IPS-15b (cell line): ENCODE results near the gene ATP11A.

Experiments used
- H3K27me3 ChIP-seq: one replicate; pipeline ENCODE4 v1.6.1; 2013; ENCODE audit warnings: low read length; ENCODE audit not compliant: control insufficient read depth, insufficient read depth
- H3K36me3 ChIP-seq: one replicate; pipeline ENCODE4 v1.6.1; 2013; ENCODE audit warnings: low read length; ENCODE audit not compliant: control insufficient read depth, insufficient read depth
- H3K4me1 ChIP-seq: one replicate; pipeline ENCODE4 v1.6.1; 2013; ENCODE audit warnings: mild to moderate bottlenecking, low read length; ENCODE audit not compliant: control insufficient read depth, insufficient read depth
- H3K4me3 ChIP-seq: one replicate; pipeline ENCODE4 v1.5.1; 2013; ENCODE audit warnings: low read depth, low read length
- H3K9ac ChIP-seq: one replicate; pipeline ENCODE4 v1.6.1; 2013; ENCODE audit warnings: low read depth, mild to moderate bottlenecking, low read length
- H3K9me3 ChIP-seq: one replicate; pipeline ENCODE4 v1.6.1; 2013; ENCODE audit warnings: mild to moderate bottlenecking, low read length; ENCODE audit not compliant: control insufficient read depth, insufficient read depth

The ATP11A gene

DNA sequence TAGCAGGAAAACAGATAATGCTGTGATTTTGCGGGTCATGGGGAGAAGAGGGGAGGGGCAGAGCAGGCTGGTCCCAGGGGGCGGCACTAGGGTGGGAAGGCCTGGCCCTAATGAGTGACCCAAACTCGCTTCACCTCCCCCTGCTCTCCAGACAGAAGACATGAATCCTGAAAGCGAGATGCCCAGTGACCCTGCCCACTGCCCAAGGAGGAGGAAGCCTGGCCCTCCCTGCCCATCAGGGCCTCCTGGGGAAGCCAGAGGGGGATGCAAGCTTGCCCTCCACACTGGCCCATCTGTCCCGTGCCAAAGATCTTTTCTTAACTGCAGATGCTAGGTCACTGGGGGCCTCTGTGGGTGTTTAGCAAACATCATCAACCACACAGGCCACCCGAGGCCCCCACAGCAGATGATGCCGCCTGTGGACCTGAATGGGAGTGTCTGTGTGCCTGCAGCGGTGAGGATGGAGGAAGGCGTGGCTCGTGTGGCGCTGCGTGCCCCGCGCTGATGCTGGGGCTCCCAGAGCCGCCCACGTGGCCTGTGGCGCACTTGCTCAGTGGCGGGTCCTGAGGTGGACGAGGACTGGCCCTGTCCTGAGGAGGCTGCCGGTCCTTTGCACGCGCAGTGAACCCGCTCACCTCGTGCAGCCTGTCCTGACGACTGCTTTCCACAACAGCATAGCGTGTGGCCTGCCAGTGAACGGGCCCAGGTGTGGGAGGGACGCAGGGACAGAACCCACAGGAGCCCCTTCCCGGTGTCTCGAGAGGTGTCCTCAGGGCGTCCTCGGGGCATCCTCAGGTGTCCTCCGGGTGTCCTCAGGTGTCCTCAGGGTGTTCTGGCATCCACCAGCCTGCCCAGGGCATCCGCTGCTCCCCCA lies 198.6 kb downstream of the ATP11A start:
- H3K4me3 ChIP-seq, result no peak overlapping the region
- H3K4me1 ChIP-seq, result peaks cover 16% of the 10 kb centered on the region
- H3K36me3 ChIP-seq, result peaks cover 8% of the 10 kb centered on the region
- no peak overlapping the region for H3K9ac ChIP-seq
- no peaks in the 10 kb centered on the region for H3K9me3 ChIP-seq
- H3K27me3 ChIP-seq, result peaks cover 8% of the 10 kb centered on the region

DNA sequence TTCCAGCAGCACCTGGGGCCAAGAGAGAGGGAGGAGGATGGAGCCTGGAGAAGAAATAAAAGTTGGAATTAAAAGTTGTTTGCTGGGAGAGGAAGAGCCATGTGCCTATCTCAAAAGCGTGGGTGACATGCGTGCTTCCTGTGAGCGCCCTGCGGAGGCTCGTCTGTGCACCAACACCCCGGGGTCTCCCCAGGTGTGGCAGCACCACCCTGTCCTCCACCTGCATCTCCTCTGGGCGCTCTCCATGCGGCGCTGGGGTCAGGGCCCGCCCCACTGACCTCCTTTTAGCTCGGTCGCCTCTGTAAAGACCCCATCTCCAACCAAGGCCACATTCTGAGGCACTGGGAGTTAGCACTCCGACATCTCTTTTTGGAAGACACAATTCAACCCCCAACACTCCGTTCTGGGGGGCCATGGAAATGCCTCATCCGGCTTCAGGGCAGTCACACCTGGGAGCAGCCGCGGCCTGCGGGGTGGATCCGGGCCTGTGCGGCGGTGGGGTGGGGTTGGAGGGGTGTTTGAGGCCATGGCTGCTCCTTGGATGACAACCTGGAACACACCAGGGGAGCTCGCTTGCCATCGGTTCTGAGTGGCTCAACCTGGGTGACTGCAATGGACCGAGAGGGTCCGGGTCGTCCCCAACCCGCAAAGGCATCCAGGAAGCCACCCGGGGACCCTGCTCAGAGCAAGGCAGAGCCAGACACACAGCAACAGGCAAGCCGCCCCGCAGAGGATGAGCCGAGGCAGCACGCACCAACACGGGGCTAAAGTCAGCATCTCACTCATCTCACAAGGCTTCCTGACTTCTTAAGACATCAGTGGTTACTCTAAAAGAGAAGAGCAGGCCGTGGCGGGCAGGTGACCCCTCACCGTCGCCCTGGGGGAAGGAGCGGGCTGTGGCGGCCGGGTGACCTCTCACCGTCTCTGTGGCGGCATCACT lies 199.8 kb downstream of the ATP11A start:
- Histone ChIP-seq H3K4me1 (peaks cover 17% of the 10 kb centered on the region), H3K4me3 (no peak overlapping the region), H3K36me3 (peaks cover 8% of the 10 kb centered on the region), H3K27me3 (peaks cover 8% of the 10 kb centered on the region), H3K9me3 (no peaks in the 10 kb centered on the region), H3K9ac (no peak overlapping the region)

DNA sequence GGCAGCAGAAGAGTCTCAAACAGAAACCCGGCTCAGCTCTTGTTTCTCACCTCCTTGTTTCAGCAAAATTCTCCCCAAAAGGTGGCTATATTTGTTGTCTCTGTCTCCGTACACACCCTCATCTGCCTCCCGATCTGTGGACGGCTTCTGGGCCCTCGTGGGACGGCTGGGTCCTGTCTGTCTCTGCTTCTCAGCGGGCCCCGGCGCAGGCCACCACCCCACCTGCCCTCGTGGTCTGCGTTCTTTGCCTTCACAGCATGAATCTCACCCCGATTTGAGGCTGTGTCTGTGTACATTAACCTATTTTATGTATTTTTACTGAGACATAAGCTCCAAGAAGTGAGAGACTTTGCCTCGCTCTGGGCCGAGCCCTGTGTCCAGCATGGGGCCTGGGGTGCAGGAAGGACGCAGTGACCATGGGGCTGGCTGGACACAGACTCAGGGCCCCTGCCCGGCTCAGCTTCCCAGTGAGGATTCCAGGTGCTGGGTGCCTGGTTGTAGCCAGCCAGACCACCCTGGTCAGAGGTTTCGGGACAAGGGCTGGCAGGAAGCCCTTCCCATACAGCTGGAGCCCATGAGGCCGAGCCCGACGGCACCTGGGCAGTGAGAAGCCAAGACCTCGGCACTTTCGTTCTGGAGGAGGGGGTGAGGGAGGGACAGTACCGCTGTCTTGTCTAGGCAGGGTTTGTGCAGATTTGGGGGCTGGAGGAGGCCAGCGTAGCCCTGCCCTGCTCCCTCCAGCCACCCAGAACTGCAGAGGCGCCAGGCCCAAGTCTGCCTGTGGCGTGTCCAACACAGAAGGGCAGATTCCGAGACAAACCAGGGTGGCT lies 200.7 kb downstream of the ATP11A start:
- H3K9me3 ChIP-seq, result no peaks in the 10 kb centered on the region
- peaks cover 17% of the 10 kb centered on the region for H3K4me1 ChIP-seq
- H3K36me3 ChIP-seq, result peaks cover 2% of the 10 kb centered on the region
- no peak overlapping the region for H3K4me3 ChIP-seq
- H3K9ac ChIP-seq, result no peak overlapping the region
- H3K27me3 ChIP-seq, result peaks cover 8% of the 10 kb centered on the region

DNA sequence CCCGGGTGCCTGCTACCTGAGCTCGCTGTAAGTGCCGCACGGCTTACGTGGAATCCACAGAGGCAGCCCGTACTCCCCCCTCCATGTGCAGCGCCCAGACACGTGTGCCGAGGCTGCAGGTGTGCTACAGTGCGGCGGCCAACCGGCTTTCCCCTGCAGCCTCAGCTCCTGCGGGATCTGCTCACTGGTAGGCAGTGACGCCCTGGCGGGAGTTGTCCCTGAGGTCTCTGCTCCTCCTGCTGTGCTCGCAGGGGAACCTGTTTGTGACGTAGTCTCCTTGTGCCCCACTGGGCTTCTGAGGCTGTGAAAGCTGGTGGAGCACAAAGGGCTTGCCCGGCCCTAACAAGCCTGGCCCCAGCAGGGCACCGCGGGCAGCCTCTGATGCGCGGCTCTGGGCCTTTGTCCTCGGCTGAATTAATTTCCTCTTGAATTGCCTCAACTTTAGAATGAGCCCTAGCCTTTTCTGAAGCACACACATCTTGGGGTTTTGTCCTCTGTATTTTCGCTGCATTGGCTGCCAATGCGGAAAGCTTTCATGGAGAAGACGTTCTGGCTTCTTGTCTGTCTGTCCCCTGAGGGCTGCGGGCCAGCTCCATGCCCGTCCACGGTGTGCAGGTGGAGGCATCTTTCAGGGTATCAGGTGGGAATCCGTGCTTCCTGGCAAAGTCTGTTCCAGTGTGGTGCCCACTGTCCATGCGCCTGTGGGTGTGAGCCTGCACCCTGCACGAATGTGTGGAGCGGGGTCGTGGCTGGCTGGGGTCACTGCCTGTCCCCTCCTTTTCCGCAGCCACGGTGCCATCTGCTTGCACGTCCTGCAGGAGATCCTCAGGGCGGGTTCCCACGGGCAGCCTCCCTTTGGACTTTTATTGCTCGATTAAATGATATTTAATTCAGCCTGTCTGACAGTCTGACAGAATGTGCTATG lies 201.9 kb downstream of the ATP11A start:
- H3K9ac ChIP-seq, result no peak overlapping the region
- H3K4me3 ChIP-seq, result peak overlapping the region; percentile 22
- no peaks in the 10 kb centered on the region for H3K9me3 ChIP-seq
- peaks cover 17% of the 10 kb centered on the region for H3K4me1 ChIP-seq
- peaks cover 8% of the 10 kb centered on the region for H3K27me3 ChIP-seq
- H3K36me3 ChIP-seq, result peaks cover 4% of the 10 kb centered on the region

DNA sequence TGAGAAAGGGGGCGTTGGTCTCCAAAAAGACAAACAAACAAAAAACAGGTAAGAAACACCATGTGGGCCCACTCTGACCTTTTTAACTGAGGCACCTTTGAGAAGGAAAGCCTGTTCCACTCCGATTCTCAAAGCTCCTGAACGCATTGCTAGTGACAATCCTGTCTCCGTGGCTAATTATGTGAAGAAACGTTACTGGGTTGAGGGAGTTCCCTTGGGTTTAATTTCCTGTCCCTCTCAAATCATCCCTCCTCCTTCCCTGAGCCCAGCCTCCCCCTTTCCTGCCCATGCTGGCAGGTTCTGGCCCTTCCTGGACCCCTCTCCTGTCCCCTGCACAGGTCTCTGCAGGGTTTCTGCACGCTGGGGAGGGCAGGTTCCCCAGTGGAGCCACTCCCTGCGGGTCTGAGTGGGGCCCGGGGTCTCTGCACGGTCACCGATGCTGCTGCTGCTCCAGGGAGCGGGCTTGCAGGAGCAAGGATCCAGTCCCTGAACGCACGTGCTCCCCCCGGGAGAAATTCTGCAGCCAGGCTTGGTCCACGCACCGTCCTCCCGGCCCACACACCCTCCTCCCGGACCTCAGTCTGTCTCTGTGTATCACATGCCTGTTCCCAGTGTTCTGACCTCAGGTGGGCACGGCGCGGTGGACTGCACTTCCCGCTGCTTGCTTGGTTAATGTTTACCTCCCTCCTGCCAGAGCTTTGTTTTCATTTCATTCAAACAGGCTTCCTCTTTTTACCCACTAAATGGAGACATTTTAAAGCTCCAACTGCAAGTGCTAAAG lies 202.8 kb downstream of the ATP11A start:
- H3K9me3 ChIP-seq, result no peaks in the 10 kb centered on the region
- H3K4me3 ChIP-seq, result no peak overlapping the region
- H3K27me3 ChIP-seq, result peaks cover 8% of the 10 kb centered on the region
- peaks cover 17% of the 10 kb centered on the region for H3K4me1 ChIP-seq
- peaks cover 5% of the 10 kb centered on the region for H3K36me3 ChIP-seq
- no peak overlapping the region for H3K9ac ChIP-seq

DNA sequence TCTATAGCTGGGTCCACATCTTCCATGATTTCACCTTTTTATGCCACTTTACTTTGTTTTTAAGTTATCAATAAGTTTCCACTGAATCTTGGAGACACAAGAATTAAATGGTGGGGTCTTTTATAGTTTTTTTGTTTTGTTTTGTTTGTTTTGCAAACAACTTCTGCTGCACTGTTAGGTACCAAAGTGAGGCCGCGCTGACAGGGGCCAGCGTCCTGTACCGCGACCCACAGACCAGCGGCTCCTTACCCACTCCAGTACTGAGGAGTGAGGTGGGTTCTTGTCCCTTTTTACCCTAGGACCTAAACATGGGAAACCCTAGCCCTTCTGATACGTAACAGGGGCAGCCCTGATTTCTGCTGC lies 203.3 kb downstream of the ATP11A start:
- Histone ChIP-seq H3K36me3 (peaks cover 4% of the 10 kb centered on the region), H3K4me1 (peaks cover 17% of the 10 kb centered on the region), H3K9ac (no peak overlapping the region), H3K9me3 (no peaks in the 10 kb centered on the region), H3K27me3 (peaks cover 8% of the 10 kb centered on the region), H3K4me3 (peak overlapping the region; percentile 37)

DNA sequence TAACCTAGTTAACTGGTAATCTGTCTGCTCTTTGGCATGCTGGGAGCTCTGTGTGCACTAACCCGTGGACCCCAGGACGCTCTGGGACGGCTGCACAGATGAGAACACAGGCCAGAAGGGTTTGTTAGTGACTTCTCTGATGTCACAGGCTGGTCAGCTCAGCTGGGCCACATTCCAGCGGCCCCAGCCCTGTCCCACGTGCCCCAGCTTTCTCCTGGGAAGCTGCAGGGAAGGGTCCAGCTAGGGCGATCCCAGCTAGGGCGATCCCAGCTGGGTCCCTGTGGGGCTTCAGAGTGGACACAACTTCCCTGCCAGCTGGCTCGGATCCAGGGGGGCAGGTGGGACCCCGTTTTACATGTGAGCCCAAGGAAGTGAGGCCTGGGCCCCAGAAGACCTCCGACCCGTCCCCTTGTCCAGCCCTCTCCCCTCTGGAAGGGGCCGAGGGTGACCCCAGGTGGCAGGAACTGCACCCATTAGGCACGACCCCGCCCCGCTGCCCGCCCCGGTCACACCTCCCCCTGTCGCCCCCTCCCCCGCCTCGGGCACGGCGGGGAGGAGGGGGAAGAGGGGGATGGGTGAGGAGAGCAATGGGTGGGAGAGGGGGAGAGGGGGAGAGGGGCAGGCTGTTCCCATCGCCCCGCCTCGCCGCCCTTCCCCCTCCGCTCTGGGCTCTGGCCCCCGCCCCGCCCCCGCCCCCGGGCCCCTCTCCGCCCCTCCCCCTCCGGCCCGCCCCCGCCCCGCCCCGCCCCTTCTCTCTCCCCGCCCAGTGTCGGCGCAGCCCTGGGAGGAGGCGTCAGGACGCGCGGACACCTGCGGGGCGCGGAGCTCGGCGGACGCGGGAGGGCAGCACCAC lies 204.0 kb downstream of the ATP11A start:
- Histone ChIP-seq H3K27me3 (peaks cover 8% of the 10 kb centered on the region), H3K9ac (peak overlapping the region; percentile 24), H3K9me3 (no peaks in the 10 kb centered on the region), H3K4me3 (peak overlapping the region; percentile 37), H3K4me1 (peaks cover 17% of the 10 kb centered on the region), H3K36me3 (peaks cover 3% of the 10 kb centered on the region)

DNA sequence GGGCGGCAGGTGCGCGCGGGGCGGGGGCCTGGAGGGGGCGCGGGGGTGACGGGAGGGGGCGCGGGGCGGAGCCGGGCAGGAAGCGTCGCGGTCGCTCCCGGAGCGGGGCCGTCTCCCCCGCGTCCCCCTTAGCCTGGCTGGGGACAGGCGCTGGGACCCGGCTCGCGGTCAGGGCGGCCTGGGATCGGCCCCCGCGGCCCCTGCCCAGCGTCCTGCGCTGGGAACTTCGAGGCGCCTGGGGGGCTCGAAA lies 204.5 kb downstream of the ATP11A start:
- Histone ChIP-seq H3K9ac (no peak overlapping the region), H3K4me1 (peaks cover 17% of the 10 kb centered on the region), H3K27me3 (peaks cover 8% of the 10 kb centered on the region), H3K36me3 (peaks cover 3% of the 10 kb centered on the region), H3K4me3 (peak overlapping the region; percentile 65), H3K9me3 (no peaks in the 10 kb centered on the region)

DNA sequence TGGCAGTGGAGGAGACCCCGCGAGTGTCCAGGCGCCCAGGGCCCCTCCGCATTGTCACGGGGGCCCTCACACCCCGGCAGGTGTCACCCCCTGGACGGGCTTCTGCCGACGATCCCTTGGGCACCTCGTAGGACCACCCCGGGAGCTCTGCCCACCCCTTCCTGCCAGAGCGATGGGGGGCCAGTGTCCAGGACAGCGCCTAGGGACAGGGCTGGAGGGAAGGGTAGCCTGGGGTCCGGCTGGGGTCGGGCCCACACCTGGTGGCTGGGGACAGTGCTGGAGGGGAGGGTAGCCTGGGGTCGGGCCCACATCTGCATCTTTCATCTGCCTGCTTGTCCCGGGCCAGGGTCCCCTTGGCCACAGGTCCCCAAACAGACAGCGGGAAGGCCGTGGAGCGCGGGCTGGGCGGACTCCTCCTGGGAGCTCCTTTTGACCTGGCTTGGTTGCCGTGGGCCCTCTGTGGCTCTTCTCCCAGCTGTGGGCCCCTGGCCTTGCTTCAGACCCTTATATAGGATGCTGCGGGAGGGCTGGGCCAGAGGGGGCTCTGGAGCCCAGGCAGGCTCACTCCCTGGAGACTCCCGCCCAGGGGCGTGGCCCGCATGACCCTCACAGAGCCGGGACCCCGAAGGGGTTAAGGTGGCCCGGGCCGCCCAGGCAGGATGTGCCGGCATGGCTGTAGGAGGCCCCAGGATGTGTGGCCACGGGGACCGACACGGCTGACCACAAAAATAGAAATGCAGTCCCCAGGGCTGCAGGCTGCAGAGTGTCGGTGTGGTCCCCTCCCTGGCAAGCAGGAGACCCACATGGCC lies 205.0 kb downstream of the ATP11A start:
- no peak overlapping the region for H3K9ac ChIP-seq
- peak overlapping the region; percentile 65 for H3K4me3 ChIP-seq
- H3K9me3 ChIP-seq, result no peaks in the 10 kb centered on the region
- peaks cover 8% of the 10 kb centered on the region for H3K27me3 ChIP-seq
- H3K4me1 ChIP-seq, result peaks cover 17% of the 10 kb centered on the region
- H3K36me3 ChIP-seq, result peaks cover 3% of the 10 kb centered on the region
